ENCODE results near the gene GFOD2.

DNA sequence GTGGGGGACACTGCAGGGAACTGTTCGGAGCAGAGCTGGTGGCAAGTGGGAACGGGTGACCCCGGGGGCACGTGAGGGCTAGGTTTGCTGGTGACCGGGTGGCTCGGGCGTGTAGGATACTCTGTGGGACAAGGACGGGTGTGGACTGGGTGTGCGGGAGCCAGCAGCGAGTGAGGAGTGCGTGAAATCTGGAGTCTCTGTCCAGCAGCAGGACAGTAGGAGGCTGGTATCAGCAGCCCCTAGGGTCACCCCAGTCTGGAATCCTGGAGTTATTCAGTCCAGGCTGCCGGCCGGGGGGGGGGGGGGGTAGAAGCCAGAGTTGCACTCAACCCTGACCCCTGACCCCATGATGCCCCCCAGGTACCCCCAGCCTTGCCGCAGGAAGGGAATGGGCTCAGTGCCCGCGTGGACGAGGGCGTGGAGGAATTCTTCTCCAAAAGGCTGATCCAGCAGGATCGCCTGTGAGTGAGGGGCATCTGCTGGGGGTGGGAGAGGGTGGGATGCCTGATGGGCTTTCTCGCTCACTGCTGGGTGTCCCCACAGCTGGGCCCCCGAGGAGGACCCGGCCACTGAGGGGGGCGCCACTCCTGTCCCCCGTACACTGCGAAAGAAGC is 65.2 kb downstream of the GFOD2 start:
- TF ChIP-seq CTCF (IDR thresholded peaks at IDR 0.05; ENCODE audit: insufficient read depth, low read depth, low read length) (no peak), EZH2 (IDR thresholded peaks at IDR 0.05; ENCODE audit: insufficient read depth, low read length) (peak; percentile 50)

All from astrocyte (in vitro differentiated cells and primary cell).